Measurements from ENCODE around the gene TMEM223. TPM values are rescaled to one million over a fixed set of nuclear protein-coding genes. Genes with fewer than 3 reads are reported as not detected.
A peak's percentile ranks its signal among the peaks of the same experiment; 100 is the strongest.

The TMEM223 gene
- total RNA-seq, 2 experiments from 2014 or later: 6.2 to 8.7 TPM

GRCh38 chr11:62753736-62754603 lies 37.8 kb downstream of the TMEM223 start, which contains the start of gene ZBTB3:
ZBTB3 (minus strand) TSS chr11:62754160; CDS start chr11:62753664, 496 bp downstream.
- intact Hi-C loops (cut with DNase I, micrococcal nuclease): loop anchor here (1.0 to 5.0 kb wide), 5 partner anchors 7 to 88 kb away; partner anchors contain the start of genes TTC9C (in 2 of the 2), POLR2G (in 1 of the 2) and TMEM179B (in 1 of the 2)
- Mint-ChIP-seq H3K27me3 (no peaks in the 10 kb centered on the region), H3K4me3 (peak within 1 kb of the TSS; percentile 93), H3K36me3 (ENCODE audit: low read depth) (peaks cover 18% of the 10 kb centered on the region), H3K4me1 (ENCODE audit: low read depth) (peaks cover 35% of the 10 kb centered on the region), H3K9me3 (no peaks in the 10 kb centered on the region), H3K27ac (peak within 1 kb of the TSS; percentile 89)
- Histone ChIP-seq H3K4me3 (ENCODE audit: low read length) (peak within 1 kb of the TSS; percentile 80), H3K27ac (ENCODE audit: low read depth in 1 of 2, low read length in 2 of 2) (peak within 1 kb of the TSS; percentile 84 to 88), H3K27me3 (ENCODE audit: control insufficient read depth in 1 of 2, insufficient read depth in 2 of 2, low read length in 2 of 2) (no peaks in the 10 kb centered on the region), H3K36me3 (ENCODE audit: insufficient read depth, low read length) (peaks cover 21% of the 10 kb centered on the region), H3K9me3 (ENCODE audit: control insufficient read depth in 1 of 2, insufficient read depth in 1 of 2, low read length in 2 of 2) (no peaks in the 10 kb centered on the region), H3K4me1 (ENCODE audit: insufficient read depth, low read length) (peaks cover 41% of the 10 kb centered on the region)
- peak; percentile 93 for ATAC-seq (ENCODE audit: poor library complexity)
- DNase-seq: peak; percentile 92 to 100 (median 97)
- ChIA-PET CTCF (interaction anchor here (0.6 to 3.8 kb wide), 7 partner anchors 8 to 127 kb away, joined by 3 to 42 read pairs (median 6); partner anchors contain the start of genes HNRNPUL2, SLC3A2, TAF6L and TMEM179B), POLR2A (interaction anchor here (0.8 to 5.6 kb wide), 43 partner anchors 8 to 1564 kb away, joined by 3 to 228 read pairs (median 6); partner anchors contain the start of genes B3GAT3, C11orf98, CSKMT and EEF1G)
- TF ChIP-seq CTCF (IDR thresholded peaks at IDR 0.05): no peak

GRCh38 chr11:62752994-62753735 lies 38.6 kb downstream of the TMEM223 start:
- H3K27me3 ChIP-seq (ENCODE audit: control insufficient read depth in 1 of 2, insufficient read depth in 2 of 2, low read length in 2 of 2): no peaks in the 10 kb centered on the region
- DNase-seq: peak in 1 of 14 experiments; percentile 38
- no peaks in the 10 kb centered on the region for H3K9me3 Mint-ChIP-seq
- H3K4me1 Mint-ChIP-seq (ENCODE audit: low read depth): peaks cover 37% of the 10 kb centered on the region
- peaks cover 22% of the 10 kb centered on the region for H3K36me3 Mint-ChIP-seq (ENCODE audit: low read depth)
- CTCF ChIA-PET: interaction anchor here (0.9 to 3.8 kb wide), 6 partner anchors 9 to 128 kb away, joined by 3 to 42 read pairs (median 7); partner anchors contain the start of genes HNRNPUL2, SLC3A2, TAF6L and TMEM179B
- intact Hi-C loops (cut with DNase I, micrococcal nuclease): loop anchor here (1.0 to 5.0 kb wide), 4 partner anchors 8 to 89 kb away; partner anchors contain the start of genes POLR2G (in 1 of the 2), TMEM179B (in 1 of the 2) and TTC9C (in 1 of the 2)
- peak overlapping the region; percentile 84 to 88 for H3K27ac ChIP-seq (ENCODE audit: low read depth in 1 of 2, low read length in 2 of 2)
- peak overlapping the region; percentile 93 for H3K4me3 Mint-ChIP-seq
- no peaks in the 10 kb centered on the region for H3K9me3 ChIP-seq (ENCODE audit: control insufficient read depth in 1 of 2, insufficient read depth in 1 of 2, low read length in 2 of 2)
- H3K27me3 Mint-ChIP-seq: no peaks in the 10 kb centered on the region
- POLR2A ChIA-PET: interaction anchor here (0.8 to 5.6 kb wide), 42 partner anchors 8 to 1564 kb away, joined by 3 to 228 read pairs (median 6); partner anchors contain the start of genes B3GAT3, C11orf98, CSKMT and EEF1G
- TF ChIP-seq CTCF (IDR thresholded peaks at IDR 0.05): no peak
- peak overlapping the region; percentile 80 for H3K4me3 ChIP-seq (ENCODE audit: low read length)
- H3K4me1 ChIP-seq (ENCODE audit: insufficient read depth, low read length): peaks cover 41% of the 10 kb centered on the region
- peaks cover 25% of the 10 kb centered on the region for H3K36me3 ChIP-seq (ENCODE audit: insufficient read depth, low read length)
- peak overlapping the region; percentile 89 for H3K27ac Mint-ChIP-seq
- no peak for ATAC-seq (ENCODE audit: poor library complexity)
